Type B pancreatic cell (in vitro differentiated cells): ENCODE measurements around the gene ZFPM1. TPM values are rescaled to one million over a fixed set of nuclear protein-coding genes. Genes with fewer than 3 reads are reported as not detected.

Experiments used
- DNase-seq: peaks from one replicate; pipeline ENCODE4 v3.0.0; 2021; ENCODE audit warnings: mixed read lengths; ENCODE audit not compliant: unreplicated experiment; ENCODE audit errors: extremely low spot score
- H3K27ac Mint-ChIP-seq: 2 replicates; pipeline ENCODE4 v1.8.0; 2021; ENCODE audit warnings: mild to moderate bottlenecking, mixed read lengths
- H3K27me3 Mint-ChIP-seq: 2 replicates; pipeline ENCODE4 v1.8.0; 2021; ENCODE audit warnings: mixed read lengths
- H3K36me3 Mint-ChIP-seq: 2 replicates; pipeline ENCODE4 v1.8.0; 2021; ENCODE audit warnings: mixed read lengths
- H3K4me1 Mint-ChIP-seq: one replicate; pipeline ENCODE4 v1.8.0; 2021; ENCODE audit warnings: mixed read lengths; ENCODE audit not compliant: unreplicated experiment
- H3K4me3 Mint-ChIP-seq: 2 replicates; pipeline ENCODE4 v1.8.0; 2021; ENCODE audit warnings: mild to moderate bottlenecking, mixed read lengths
- H3K9me3 Mint-ChIP-seq: 2 replicates; pipeline ENCODE4 v1.8.0; 2021; ENCODE audit warnings: mixed read lengths
- CTCF ChIP-seq: fragments of 200-600 bp; sonication (generic); conservative IDR thresholded peaks from 2 replicates; pipeline ENCODE4 v1.5.0; 2021; ENCODE audit warnings: antibody characterized with exemption, mild to moderate bottlenecking
- total RNA-seq: library from RNA; stranded (reverse); gene quantifications from 2 replicates; pipeline ENCODE4 v1.2.1, GENCODE V29; 2021; ENCODE audit warnings: low replicate concordance

ZFPM1 gene
- total RNA-seq, 1 donor from 2014 or later, result 24.0 TPM

GRCh38 chr16:88495268-88495772 is 42.2 kb downstream of the ZFPM1 start:
- Mint-ChIP-seq H3K9me3 (no peaks in the 10 kb centered on the region), H3K4me3 (no peak overlapping the region), H3K27ac (no peak overlapping the region), H3K36me3 (no peaks in the 10 kb centered on the region), H3K27me3 (no peaks in the 10 kb centered on the region), H3K4me1 (no peaks in the 10 kb centered on the region)
- DNase-seq, result no peak
- peak; percentile 11 for TF ChIP-seq CTCF

DNA sequence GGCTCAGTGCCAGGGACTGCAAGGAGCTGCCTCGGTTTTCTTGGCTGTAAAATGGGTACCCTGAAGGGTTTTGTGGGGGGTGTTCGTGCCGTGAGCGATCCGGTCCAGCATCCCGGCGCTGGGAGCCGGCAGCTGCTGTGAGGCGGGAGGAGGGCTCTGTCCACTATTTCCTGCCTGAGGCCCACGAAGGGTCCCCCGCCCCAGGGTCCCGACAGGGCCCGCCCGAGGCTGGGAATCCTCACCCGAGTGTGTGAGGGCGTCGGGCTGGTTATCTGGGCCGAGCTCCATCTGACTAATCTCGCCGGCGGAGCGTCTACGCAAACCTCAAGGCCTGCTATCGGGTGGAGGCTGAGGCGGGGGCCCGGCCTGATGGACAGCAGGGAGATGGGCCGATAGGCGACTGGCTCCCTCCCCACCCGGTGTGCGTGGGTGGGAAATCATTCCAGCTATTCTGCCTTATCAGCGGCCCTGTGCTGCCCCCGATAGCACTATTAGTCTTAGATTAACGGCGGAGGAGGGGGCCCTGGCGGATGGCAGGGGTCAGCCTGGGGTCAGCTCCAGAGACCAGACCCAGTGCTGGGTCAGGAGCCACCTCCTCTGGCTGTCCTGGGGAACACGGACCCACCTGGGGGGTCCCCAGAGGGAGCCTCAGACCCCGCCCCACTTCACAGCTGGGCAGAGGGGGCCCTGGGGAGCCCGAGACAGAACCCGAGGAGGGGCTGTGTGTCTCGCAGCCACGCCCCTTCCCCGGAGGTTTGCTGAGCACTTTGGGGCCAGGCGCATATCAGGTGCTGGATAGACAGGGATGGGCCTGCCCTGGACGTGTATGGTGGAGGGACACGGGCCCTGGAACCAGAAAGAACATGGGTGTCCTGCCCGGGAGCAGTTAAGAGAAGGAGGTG is 44.7 kb downstream of the ZFPM1 start:
- no peaks in the 10 kb centered on the region for H3K4me1 Mint-ChIP-seq

DNA sequence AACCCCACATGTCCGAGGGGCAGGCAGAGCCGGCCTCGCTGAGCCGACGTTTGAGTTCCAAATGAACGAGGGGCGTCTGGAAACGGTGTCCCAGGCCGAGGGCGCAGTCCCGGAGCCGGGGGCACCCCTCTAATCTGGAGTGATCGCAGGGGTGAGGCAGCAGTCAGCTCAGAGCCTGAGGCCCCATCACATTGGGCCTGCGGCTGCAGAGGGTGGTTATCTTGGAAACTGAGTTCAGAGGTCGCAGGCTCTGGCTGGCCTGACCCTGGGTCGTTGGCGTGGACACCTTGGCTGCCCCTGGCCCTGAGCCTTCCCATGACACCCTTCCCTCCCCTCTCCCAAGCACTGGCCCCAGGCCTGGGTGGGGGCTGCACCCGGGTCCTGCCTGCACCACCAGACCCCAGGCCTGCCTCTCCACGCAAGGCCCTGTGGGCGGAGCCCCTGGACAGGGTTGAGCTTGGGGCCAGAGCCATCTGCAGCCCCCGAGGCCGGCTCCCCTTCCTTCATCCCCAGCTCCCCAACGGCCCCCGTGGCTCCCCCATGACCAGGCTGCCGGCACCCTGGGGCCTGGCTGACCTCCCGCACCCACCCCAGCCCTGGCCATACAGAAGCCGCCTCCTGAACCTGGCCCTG is 45.6 kb downstream of the ZFPM1 start:
- no peak overlapping the region for H3K4me3 Mint-ChIP-seq
- no peaks in the 10 kb centered on the region for H3K36me3 Mint-ChIP-seq
- peak overlapping the region; percentile 61 for H3K27ac Mint-ChIP-seq
- H3K4me1 Mint-ChIP-seq, result no peaks in the 10 kb centered on the region
- TF ChIP-seq CTCF, result no peak
- no peaks in the 10 kb centered on the region for H3K9me3 Mint-ChIP-seq
- no peak for DNase-seq
- H3K27me3 Mint-ChIP-seq, result no peaks in the 10 kb centered on the region

More for the DNA sequence above, 44.7 kb downstream of the ZFPM1 start:
- TF ChIP-seq CTCF, result no peak
- Mint-ChIP-seq H3K27me3 (no peaks in the 10 kb centered on the region), H3K36me3 (no peaks in the 10 kb centered on the region), H3K4me3 (no peak overlapping the region), H3K9me3 (no peaks in the 10 kb centered on the region), H3K27ac (peak overlapping the region; percentile 61)
- no peak for DNase-seq

GRCh38 chr16:88499292-88499691 is 46.2 kb downstream of the ZFPM1 start:
- no peak for DNase-seq
- Mint-ChIP-seq H3K9me3 (no peaks in the 10 kb centered on the region), H3K27me3 (no peaks in the 10 kb centered on the region), H3K4me1 (no peaks in the 10 kb centered on the region), H3K4me3 (no peak overlapping the region), H3K27ac (no peak overlapping the region), H3K36me3 (no peaks in the 10 kb centered on the region)
- TF ChIP-seq CTCF, result no peak

DNA sequence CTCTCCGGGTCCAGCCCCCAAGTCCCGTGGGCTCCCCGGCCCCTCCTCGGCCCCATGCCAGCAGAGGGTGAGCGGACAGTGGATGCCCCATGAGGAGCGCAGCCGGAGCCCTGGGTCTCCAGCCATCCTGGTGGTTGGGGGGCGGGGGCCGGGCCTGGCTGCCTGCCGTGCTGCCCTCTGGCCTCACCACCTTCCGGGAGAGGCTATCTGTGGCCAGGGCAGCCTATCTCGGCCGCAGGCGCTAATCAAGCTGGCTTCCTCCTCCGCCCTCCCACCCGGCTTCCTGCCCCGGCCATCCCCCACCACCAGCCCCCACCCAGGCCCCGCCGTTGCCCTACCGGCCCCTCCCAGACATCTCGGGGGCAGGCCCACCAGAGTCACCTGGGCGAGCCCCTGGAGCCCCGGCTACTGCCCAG is 46.8 kb downstream of the ZFPM1 start:
- H3K9me3 Mint-ChIP-seq, result no peaks in the 10 kb centered on the region
- H3K27ac Mint-ChIP-seq, result no peak overlapping the region
- H3K27me3 Mint-ChIP-seq, result no peaks in the 10 kb centered on the region
- H3K4me1 Mint-ChIP-seq, result no peaks in the 10 kb centered on the region
- no peak for TF ChIP-seq CTCF
- H3K36me3 Mint-ChIP-seq, result no peaks in the 10 kb centered on the region
- no peak for DNase-seq
- H3K4me3 Mint-ChIP-seq, result no peak overlapping the region
